HepG2 (cell line): Measurements from ENCODE around the gene SMPD3. TPM values are rescaled to one million over a fixed set of nuclear protein-coding genes. Genes with fewer than 3 reads are reported as not detected.
A peak's percentile ranks its signal among the peaks of the same experiment; 100 is the strongest.

Experiments used
- DNMT1 ChIP-seq: sonication (generic); formaldehyde crosslinking; IDR thresholded peaks from 2 replicates; pipeline ENCODE4 v1.5.1; 2020; ENCODE audit warnings: mild to moderate bottlenecking, missing genetic modification reagents
- HMGXB4 ChIP-seq, 2 experiments: sonication (generic) in 1 of 2; formaldehyde crosslinking in 1 of 2; IDR thresholded peaks; 2 replicates each; pipeline versions ENCODE4 v1.4.0 to v1.6.1; 2018 to 2020; ENCODE audit warnings: missing genetic modification reagents in 2 of 2, borderline replicate concordance in 1 of 2, low read depth in 1 of 2, mild to moderate bottlenecking in 1 of 2, missing biosample characterization in 1 of 2
- IKZF4 ChIP-seq: sonication (generic); formaldehyde crosslinking; IDR thresholded peaks from 2 replicates; pipeline ENCODE4 v1.5.1; 2020; ENCODE audit warnings: borderline replicate concordance, mild to moderate bottlenecking, low read depth, missing genetic modification reagents; ENCODE audit errors: not compliant biosample characterization
- MEIS2 ChIP-seq: sonication (generic); formaldehyde crosslinking; IDR thresholded peaks from 2 replicates; pipeline ENCODE4 v1.9.0; 2021; ENCODE audit warnings: mild to moderate bottlenecking, missing genetic modification reagents
- POLR2A ChIP-seq, 2 experiments: IDR thresholded peaks; 2 replicates each; pipeline ENCODE4 v1.6.1; 2011; ENCODE audit warnings: low read depth in 2 of 2, low read length in 2 of 2, mild to moderate bottlenecking in 1 of 2, moderate library complexity in 1 of 2; ENCODE audit not compliant: insufficient read depth in 1 of 2
- POLR2AphosphoS5 ChIP-seq: IDR thresholded peaks from 2 replicates; pipeline ENCODE4 v1.6.1; 2012; ENCODE audit warnings: low read depth, low read length
- RBM39 ChIP-seq: fragments of 200-400 bp; formaldehyde crosslinking; IDR thresholded peaks from one replicate; pipeline ENCODE4 v1.6.1; 2018; ENCODE audit warnings: antibody characterized with exemption, mild to moderate bottlenecking, low read depth, low read length; ENCODE audit not compliant: poor library complexity, severe bottlenecking
- SMARCE1 ChIP-seq: fragments of 450-650 bp; IDR thresholded peaks from 2 replicates; pipeline ENCODE4 v1.6.1; 2017; ENCODE audit warnings: borderline replicate concordance
- SP4 ChIP-seq: sonication (generic); formaldehyde crosslinking; IDR thresholded peaks from 2 replicates; pipeline ENCODE4 v1.8.1; 2023; ENCODE audit warnings: mild to moderate bottlenecking, missing genetic modification reagents
- TAF1 ChIP-seq: sonication (generic); formaldehyde crosslinking; IDR thresholded peaks from 2 replicates; pipeline ENCODE4 v1.4.0; 2020; ENCODE audit warnings: missing genetic modification reagents
- ZNF224 ChIP-seq: sonication (generic); formaldehyde crosslinking; IDR thresholded peaks from 2 replicates; pipeline ENCODE4 v1.5.0; 2020; ENCODE audit warnings: mild to moderate bottlenecking, missing genetic modification reagents
- ZNF543 ChIP-seq: sonication (generic); formaldehyde crosslinking; IDR thresholded peaks from 2 replicates; pipeline ENCODE4 v1.4.0; 2020; ENCODE audit warnings: mild to moderate bottlenecking, missing genetic modification reagents
- ZNF790 ChIP-seq: sonication (generic); formaldehyde crosslinking; IDR thresholded peaks from 2 replicates; pipeline ENCODE4 v1.8.0; 2022; ENCODE audit warnings: missing genetic modification reagents, mild to moderate bottlenecking, borderline replicate concordance
- ZZZ3 ChIP-seq: sonication (generic); formaldehyde crosslinking; IDR thresholded peaks from 2 replicates; pipeline ENCODE4 v1.4.0; 2020; ENCODE audit warnings: missing genetic modification reagents, mild to moderate bottlenecking, borderline replicate concordance
- polyA plus RNA-seq, 8 experiments: library from polyadenylated mRNA; depleted of rRNA in 3 of 8; stranded (reverse) in 7 of 8; unstranded in 1 of 8; fragments of >200 nt; fragmentation: Illumina TruSeq in 4 of 8; extraction: Trizol in 4 of 8; gene quantifications; 2 replicates each; pipeline versions ENCODE4 v1.2.1 to v1.2.3, GENCODE V29; 2011 to 2016; ENCODE audit warnings: low read depth in 4 of 8, missing spikeins in 1 of 8, mixed read lengths in 1 of 8; ENCODE audit not compliant: insufficient read depth in 1 of 8
- total RNA-seq, 5 experiments: library from RNA; depleted of rRNA; stranded (reverse); fragments of >200 nt; fragmentation: Illumina TruSeq; extraction: Trizol; gene quantifications; 2 replicates each; pipeline ENCODE4 v1.2.3, GENCODE V29; 2016; ENCODE audit warnings: low read depth in 1 of 5
- TF ChIP-seq, protein P1 (sequence below): sonication (generic); formaldehyde crosslinking; IDR thresholded peaks from 2 replicates; pipeline ENCODE4 v1.5.0; 2020; ENCODE audit warnings: mild to moderate bottlenecking, missing genetic modification reagents
- TF ChIP-seq, protein P2 (sequence below): IDR thresholded peaks from 2 replicates; pipeline ENCODE4 v1.6.1; 2016; ENCODE audit warnings: missing compliant biosample characterization, missing genetic modification reagents, borderline replicate concordance

SMPD3 gene
- total and polyA plus RNA-seq, 2 of the 13 experiments (the other 11 are each of a cell fraction or from before 2014, with no cell fraction given): 0.07 to 0.32 TPM

DNA sequence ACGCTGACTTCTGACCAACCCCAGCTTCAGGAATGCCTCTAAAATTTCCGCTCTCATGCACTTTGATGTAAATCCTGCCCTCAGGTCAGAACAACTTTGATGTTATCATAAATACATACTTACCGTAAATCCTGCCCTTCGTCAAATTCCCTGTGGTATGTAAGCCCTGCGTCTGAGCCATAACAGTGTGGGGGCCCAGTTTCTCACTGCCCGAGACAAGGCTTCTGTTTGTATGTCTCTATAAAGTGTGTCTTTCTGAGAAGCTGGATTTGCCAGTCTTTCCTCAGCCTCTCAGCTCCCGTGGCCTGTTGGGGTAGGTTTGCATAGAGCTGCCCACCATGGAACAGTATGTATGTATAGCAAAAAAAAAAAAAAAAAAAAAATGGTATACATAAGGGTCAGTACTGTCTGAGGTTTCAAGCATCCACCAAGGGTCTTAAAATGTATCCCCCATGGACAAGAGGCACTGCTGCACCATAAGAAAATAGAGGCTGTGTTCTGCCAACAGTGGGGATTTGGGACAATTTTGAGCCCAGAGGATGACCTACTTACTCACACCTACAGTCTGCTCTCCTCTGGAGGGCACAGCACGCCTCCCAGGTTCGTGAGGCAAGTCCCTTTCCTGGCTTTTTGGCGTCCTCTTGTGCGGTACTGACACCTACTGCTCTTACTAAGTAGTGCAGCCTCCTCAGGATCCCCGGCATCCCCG lies 120.0 kb downstream of the SMPD3 start (continued):
- TF ChIP-seq, protein P1, sequence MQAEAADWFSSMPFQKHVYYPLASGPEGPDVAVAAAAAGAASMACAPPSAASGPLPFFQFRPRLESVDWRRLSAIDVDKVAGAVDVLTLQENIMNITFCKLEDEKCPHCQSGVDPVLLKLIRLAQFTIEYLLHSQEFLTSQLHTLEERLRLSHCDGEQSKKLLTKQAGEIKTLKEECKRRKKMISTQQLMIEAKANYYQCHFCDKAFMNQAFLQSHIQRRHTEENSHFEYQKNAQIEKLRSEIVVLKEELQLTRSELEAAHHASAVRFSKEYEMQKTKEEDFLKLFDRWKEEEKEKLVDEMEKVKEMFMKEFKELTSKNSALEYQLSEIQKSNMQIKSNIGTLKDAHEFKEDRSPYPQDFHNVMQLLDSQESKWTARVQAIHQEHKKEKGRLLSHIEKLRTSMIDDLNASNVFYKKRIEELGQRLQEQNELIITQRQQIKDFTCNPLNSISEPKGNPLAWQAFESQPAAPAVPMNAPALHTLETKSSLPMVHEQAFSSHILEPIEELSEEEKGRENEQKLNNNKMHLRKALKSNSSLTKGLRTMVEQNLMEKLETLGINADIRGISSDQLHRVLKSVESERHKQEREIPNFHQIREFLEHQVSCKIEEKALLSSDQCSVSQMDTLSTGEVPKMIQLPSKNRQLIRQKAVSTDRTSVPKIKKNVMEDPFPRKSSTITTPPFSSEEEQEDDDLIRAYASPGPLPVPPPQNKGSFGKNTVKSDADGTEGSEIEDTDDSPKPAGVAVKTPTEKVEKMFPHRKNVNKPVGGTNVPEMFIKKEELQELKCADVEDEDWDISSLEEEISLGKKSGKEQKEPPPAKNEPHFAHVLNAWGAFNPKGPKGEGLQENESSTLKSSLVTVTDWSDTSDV (CRISPR knock-in tag): no peak
- TF ChIP-seq POLR2A (IDR thresholded peaks at IDR 0.05; ENCODE audit: insufficient read depth in 1 of 2, low read depth in 2 of 2, low read length in 2 of 2) (no peak), SP4 (no peak), HMGXB4 (CRISPR knock-in tag; IDR thresholded peaks at IDR 0.05; ENCODE audit: borderline replicate concordance in 1 of 2, low read depth in 1 of 2) (peak; percentile 72 to 85), IKZF4 (CRISPR knock-in tag) (no peak), DNMT1 (CRISPR knock-in tag) (no peak), SMARCE1 (no peak), ZNF790 (no peak), ZNF543 (CRISPR knock-in tag) (peak; percentile 70; the same call in 1 of the 2 replicates), ZZZ3 (no peak), TAF1 (CRISPR knock-in tag) (no peak), MEIS2 (no peak), RBM39 (no peak), POLR2AphosphoS5 (no peak), ZNF224 (no peak)
- TF ChIP-seq, protein P2, sequence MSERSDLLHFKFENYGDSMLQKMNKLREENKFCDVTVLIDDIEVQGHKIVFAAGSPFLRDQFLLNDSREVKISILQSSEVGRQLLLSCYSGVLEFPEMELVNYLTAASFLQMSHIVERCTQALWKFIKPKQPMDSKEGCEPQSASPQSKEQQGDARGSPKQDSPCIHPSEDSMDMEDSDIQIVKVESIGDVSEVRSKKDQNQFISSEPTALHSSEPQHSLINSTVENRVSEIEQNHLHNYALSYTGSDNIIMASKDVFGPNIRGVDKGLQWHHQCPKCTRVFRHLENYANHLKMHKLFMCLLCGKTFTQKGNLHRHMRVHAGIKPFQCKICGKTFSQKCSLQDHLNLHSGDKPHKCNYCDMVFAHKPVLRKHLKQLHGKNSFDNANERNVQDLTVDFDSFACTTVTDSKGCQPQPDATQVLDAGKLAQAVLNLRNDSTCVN (CRISPR knock-in tag): no peak
